Measurements from ENCODE around the gene ADAMTS12. TPM values are rescaled to one million over a fixed set of nuclear protein-coding genes. Genes with fewer than 3 reads are reported as not detected.

Gene ADAMTS12
- total RNA-seq, 1 donor from 2014 or later = 4.1 TPM

- TF ChIP-seq, protein P1, sequence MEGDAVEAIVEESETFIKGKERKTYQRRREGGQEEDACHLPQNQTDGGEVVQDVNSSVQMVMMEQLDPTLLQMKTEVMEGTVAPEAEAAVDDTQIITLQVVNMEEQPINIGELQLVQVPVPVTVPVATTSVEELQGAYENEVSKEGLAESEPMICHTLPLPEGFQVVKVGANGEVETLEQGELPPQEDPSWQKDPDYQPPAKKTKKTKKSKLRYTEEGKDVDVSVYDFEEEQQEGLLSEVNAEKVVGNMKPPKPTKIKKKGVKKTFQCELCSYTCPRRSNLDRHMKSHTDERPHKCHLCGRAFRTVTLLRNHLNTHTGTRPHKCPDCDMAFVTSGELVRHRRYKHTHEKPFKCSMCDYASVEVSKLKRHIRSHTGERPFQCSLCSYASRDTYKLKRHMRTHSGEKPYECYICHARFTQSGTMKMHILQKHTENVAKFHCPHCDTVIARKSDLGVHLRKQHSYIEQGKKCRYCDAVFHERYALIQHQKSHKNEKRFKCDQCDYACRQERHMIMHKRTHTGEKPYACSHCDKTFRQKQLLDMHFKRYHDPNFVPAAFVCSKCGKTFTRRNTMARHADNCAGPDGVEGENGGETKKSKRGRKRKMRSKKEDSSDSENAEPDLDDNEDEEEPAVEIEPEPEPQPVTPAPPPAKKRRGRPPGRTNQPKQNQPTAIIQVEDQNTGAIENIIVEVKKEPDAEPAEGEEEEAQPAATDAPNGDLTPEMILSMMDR (IDR thresholded peaks at IDR 0.05; ENCODE audit: insufficient read depth, low read length, poor library complexity, severe bottlenecking) = no peak
- Histone ChIP-seq H3K36me3 (ENCODE audit: control insufficient read depth, insufficient read depth, low read length) (no peaks in the 10 kb centered on the region), H3K4me3 (ENCODE audit: low read depth, low read length) (no peak overlapping the region), H3K27me3 (ENCODE audit: control insufficient read depth, insufficient read depth, low read length) (no peaks in the 10 kb centered on the region)
- DNase-seq (ENCODE audit: low read depth) = no peak
These were observed 90.5 kb downstream of the ADAMTS12 start for GRCh38 chr5:33801292-33801691.

DNA sequence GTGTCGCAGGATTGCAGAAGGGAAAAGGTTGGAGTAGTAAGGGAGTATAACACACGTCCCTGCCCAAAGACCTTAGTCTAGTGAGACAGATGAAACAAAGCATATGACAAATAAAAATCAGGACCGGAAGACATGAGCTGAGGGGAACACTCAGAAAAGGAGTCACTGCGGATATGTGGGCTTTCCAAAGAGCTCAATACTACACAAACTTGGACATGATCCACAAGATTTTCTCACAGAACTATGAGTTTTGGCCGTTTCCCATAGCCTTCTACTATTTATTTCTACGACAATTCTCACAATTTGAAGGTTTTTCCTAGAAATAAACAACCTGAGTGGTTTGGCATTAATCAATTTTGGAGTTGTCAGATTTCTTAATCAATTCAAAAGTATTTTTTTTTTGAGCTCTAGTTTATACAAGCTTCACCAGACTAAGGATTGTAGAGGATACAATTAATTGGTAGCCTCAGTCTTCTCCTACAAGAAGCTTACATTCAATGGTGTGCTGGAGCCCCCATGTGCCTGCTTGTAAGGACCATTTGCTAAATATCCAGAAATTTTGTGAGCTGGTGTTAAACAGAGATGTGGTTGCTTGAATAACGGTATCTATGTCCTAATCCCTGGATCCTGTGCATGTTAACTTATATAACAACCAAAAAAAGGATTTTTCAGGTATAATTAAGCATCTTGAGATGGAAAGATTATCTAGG lies 91.4 kb downstream of the ADAMTS12 start:
- DNase-seq (ENCODE audit: low read depth) = no peak
- no peaks in the 10 kb centered on the region for H3K27me3 ChIP-seq (ENCODE audit: control insufficient read depth, insufficient read depth, low read length)
- TF ChIP-seq, protein P1 (IDR thresholded peaks at IDR 0.05; ENCODE audit: insufficient read depth, low read length, poor library complexity, severe bottlenecking) = no peak
- H3K4me3 ChIP-seq (ENCODE audit: low read depth, low read length) = no peak overlapping the region
- no peaks in the 10 kb centered on the region for H3K36me3 ChIP-seq (ENCODE audit: control insufficient read depth, insufficient read depth, low read length)

DNA sequence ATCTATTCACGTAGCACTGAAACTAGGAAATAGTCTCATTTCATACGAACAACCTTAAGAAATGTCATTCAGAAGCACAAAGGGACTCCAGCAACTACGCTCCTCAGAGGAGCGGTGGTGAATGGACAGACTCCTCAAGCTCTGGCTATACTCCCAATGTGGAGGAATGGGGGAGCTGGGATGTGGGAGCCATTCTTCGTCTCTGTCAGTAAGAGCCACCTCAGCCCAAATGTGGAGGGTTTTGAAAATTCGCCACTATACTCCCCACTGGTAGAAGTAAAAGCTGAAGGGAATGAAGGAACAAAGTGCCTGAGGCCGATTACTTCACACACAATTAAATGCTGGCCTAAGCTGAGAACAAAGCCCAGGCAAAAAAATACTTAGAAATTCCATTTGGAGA lies 96.3 kb downstream of the ADAMTS12 start:
- no peaks in the 10 kb centered on the region for H3K36me3 ChIP-seq (ENCODE audit: control insufficient read depth, insufficient read depth, low read length)
- DNase-seq (ENCODE audit: low read depth) = no peak
- H3K27me3 ChIP-seq (ENCODE audit: control insufficient read depth, insufficient read depth, low read length) = no peaks in the 10 kb centered on the region
- H3K4me3 ChIP-seq (ENCODE audit: low read depth, low read length) = no peak overlapping the region
- TF ChIP-seq, protein P1 (IDR thresholded peaks at IDR 0.05; ENCODE audit: insufficient read depth, low read length, poor library complexity, severe bottlenecking) = no peak

- Histone ChIP-seq H3K27me3 (ENCODE audit: control insufficient read depth, insufficient read depth, low read length) (no peaks in the 10 kb centered on the region), H3K4me3 (ENCODE audit: low read depth, low read length) (no peak overlapping the region), H3K36me3 (ENCODE audit: control insufficient read depth, insufficient read depth, low read length) (no peaks in the 10 kb centered on the region)
- no peak for DNase-seq (ENCODE audit: low read depth)
- TF ChIP-seq, protein P1 (IDR thresholded peaks at IDR 0.05; ENCODE audit: insufficient read depth, low read length, poor library complexity, severe bottlenecking) = no peak
These were observed 97.1 kb downstream of the ADAMTS12 start for GRCh38 chr5:33794550-33795181.

DNA sequence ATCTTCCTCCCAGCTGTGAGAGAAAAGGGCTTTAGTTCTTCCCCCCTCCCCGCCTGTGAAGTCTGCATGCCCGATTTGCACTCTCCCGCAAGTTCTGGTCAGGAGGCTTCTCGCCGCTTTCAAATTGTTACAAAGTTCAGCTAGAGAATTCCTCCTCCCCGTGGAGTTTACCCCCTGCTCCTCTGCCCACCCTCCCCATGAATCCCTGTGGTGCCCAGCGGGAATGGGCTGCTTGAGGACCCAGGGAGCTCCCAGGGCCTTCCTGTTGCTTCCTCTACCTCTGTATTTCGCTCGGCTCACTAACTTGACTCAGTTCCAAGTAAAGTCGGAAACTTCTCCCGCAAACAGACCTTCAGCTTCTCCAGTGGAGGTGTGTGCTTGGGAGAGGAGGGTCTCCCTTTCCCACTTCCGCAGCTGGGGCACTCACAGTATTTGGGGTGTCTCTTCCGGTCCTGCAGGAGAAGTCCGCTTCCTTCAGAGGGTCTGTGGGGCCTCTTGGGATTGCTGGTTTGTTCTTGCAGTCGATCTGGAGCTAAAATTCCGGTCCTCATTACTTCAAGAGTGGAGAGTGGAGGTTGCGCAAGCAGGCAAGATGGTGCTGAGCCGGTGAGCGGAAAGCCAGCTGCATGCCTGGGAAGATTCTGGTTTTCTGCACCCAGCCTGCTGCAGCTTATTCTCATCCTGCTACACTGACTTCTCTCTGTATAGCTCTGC lies 97.8 kb downstream of the ADAMTS12 start:
- Histone ChIP-seq H3K27me3 (ENCODE audit: control insufficient read depth, insufficient read depth, low read length) (no peaks in the 10 kb centered on the region), H3K36me3 (ENCODE audit: control insufficient read depth, insufficient read depth, low read length) (no peaks in the 10 kb centered on the region), H3K4me3 (ENCODE audit: low read depth, low read length) (no peak overlapping the region)
- TF ChIP-seq, protein P1 (IDR thresholded peaks at IDR 0.05; ENCODE audit: insufficient read depth, low read length, poor library complexity, severe bottlenecking) = no peak
- no peak for DNase-seq (ENCODE audit: low read depth)
